ENCODE measurements around the gene L2HGDH.

L2HGDH gene

DNA sequence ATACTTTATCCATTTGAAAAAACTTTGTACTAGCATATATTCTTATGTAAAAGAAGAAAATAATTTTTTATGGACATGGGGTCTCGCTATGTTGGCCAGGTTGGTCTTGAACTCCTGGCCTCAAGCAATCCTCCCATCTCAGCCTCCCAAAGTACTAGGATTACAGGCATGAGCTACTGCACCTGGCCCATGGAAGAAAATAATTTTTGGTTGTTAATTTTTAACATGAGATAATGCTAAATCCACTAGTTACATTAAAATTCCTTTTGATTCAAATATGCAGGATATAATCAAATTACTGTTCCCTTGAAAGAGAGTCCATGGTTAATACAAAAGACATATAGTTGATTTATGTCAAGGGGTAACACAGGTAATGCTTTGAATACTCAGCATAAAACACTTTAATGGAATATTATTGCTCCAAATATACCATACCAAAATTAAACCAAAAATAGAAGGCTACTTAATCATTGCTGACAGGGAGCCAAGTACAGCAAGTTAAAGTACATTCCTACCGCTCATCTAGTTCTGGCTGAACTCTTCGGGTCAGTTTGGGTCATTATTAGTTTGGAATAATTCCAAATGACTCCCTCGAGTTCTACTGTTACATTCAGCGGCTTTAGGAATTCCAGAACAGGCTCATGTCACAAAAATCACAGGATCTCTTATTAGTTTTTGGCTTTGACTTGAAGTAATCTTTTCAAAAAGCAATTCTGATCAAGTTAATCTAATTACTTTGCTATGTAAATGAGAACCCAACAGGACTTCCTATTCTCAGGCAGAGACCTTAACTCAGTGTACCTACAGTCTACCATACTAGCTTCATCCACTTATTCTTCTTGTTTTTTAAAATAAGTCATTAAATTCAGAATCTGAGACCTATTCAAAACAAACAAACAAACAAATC, 86.7 kb downstream of the L2HGDH start:
- H3K9me3 ChIP-seq (ENCODE audit: insufficient read depth, low read length, severe bottlenecking), result no peaks in the 10 kb centered on the region
- peaks cover 94% of the 10 kb centered on the region for H3K79me2 ChIP-seq (ENCODE audit: insufficient read depth, low read length)
- H3K4me1 ChIP-seq (ENCODE audit: insufficient read depth, low read length), result peaks cover 20% of the 10 kb centered on the region
- no peak overlapping the region for H2AFZ ChIP-seq (ENCODE audit: low read depth, low read length)
- H4K20me1 ChIP-seq (ENCODE audit: insufficient read depth, low read length), result peaks cover 7% of the 10 kb centered on the region; the same call in 1 of the 2 replicates
- H3K4me2 ChIP-seq (ENCODE audit: insufficient read depth, low read length), result no peak overlapping the region
- peaks cover 6% of the 10 kb centered on the region; the same call in 1 of the 2 replicates for H3K36me3 ChIP-seq (ENCODE audit: insufficient read depth, low read length)
- H3K9ac ChIP-seq (ENCODE audit: low read depth, low read length), result no peak overlapping the region
- H3K4me3 ChIP-seq (ENCODE audit: low read depth in 1 of 2, low read length in 2 of 2), result no peak overlapping the region
- H3K27ac ChIP-seq (ENCODE audit: low read length), result no peak overlapping the region
- ATAC-seq (ENCODE audit: insufficient read depth, low read depth), result no peak
- DNase-seq, result no peak
- no peaks in the 10 kb centered on the region for H3K27me3 ChIP-seq (ENCODE audit: insufficient read depth, low read length, poor library complexity)
- TF ChIP-seq, protein P1, sequence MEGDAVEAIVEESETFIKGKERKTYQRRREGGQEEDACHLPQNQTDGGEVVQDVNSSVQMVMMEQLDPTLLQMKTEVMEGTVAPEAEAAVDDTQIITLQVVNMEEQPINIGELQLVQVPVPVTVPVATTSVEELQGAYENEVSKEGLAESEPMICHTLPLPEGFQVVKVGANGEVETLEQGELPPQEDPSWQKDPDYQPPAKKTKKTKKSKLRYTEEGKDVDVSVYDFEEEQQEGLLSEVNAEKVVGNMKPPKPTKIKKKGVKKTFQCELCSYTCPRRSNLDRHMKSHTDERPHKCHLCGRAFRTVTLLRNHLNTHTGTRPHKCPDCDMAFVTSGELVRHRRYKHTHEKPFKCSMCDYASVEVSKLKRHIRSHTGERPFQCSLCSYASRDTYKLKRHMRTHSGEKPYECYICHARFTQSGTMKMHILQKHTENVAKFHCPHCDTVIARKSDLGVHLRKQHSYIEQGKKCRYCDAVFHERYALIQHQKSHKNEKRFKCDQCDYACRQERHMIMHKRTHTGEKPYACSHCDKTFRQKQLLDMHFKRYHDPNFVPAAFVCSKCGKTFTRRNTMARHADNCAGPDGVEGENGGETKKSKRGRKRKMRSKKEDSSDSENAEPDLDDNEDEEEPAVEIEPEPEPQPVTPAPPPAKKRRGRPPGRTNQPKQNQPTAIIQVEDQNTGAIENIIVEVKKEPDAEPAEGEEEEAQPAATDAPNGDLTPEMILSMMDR (IDR thresholded peaks at IDR 0.05; ENCODE audit: borderline replicate concordance, extremely low read depth, low read length, poor library complexity, severe bottlenecking), result no peak
- TF ChIP-seq EZH2 (IDR thresholded peaks at IDR 0.05; ENCODE audit: borderline replicate concordance, low read depth, low read length, severe bottlenecking), result no peak

DNA sequence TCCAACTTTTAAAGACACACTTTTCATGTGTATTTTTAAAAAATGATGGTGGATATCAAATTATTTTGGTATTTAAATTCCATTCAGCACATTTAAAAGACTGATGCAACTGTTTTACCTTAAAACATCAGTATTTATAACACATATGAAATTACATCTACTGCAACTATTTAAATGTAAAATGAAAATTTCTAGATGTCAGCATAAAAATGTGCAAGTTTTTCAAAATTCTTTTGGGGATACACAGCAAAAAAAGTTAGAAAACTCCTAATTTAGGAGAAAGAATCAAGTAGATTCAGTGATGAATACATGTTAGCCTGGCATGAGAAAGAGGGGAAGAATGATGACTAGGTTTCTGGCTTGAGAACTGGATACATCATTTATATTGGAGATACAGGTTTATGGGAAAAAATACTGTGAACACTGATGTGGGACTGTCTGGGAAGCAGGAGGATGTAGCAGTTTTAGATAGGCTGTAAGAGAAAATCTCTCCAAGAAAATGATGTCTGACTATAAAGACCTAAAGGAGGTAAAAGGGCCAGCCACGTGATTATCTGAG, 89.9 kb downstream of the L2HGDH start:
- no peak overlapping the region for H3K4me2 ChIP-seq (ENCODE audit: insufficient read depth, low read length)
- DNase-seq, result no peak

DNA sequence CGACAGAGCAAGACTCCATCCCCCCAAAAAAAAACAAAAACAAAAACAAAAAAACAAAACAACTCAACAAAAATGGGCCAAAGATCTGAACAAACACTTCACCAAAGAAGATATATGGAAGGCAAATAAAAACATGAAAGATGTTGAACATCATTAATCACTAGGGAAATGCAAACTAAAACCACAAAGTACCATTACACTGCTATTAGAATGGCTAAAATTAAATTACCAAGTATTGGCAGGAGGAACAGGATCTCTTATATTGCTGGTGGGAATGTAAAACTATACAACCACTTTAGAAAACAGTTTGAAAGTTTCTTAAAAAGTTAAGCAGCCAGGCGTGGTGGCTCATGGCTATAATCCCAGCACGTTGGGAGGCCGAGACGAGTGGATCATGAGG, 93.5 kb downstream of the L2HGDH start:
- Histone ChIP-seq H3K79me2 (ENCODE audit: insufficient read depth, low read length) (peaks cover 79% of the 10 kb centered on the region), H3K4me1 (ENCODE audit: insufficient read depth, low read length) (no peaks in the 10 kb centered on the region), H3K27me3 (ENCODE audit: insufficient read depth, low read length, poor library complexity) (no peaks in the 10 kb centered on the region), H3K27ac (ENCODE audit: low read length) (no peak overlapping the region), H2AFZ (ENCODE audit: low read depth, low read length) (no peak overlapping the region), H3K4me3 (ENCODE audit: low read depth in 1 of 2, low read length in 2 of 2) (no peak overlapping the region), H3K9ac (ENCODE audit: low read depth, low read length) (no peak overlapping the region), H3K4me2 (ENCODE audit: insufficient read depth, low read length) (no peak overlapping the region), H3K9me3 (ENCODE audit: insufficient read depth, low read length, severe bottlenecking) (no peaks in the 10 kb centered on the region), H4K20me1 (ENCODE audit: insufficient read depth, low read length) (0 out of 2 replicates have a peak, but pooled peaks cover 4% of the 10 kb centered on the region), H3K36me3 (ENCODE audit: insufficient read depth, low read length) (no peaks in the 10 kb centered on the region)
- TF ChIP-seq EZH2 (IDR thresholded peaks at IDR 0.05; ENCODE audit: borderline replicate concordance, low read depth, low read length, severe bottlenecking), result no peak
- TF ChIP-seq, protein P1 (IDR thresholded peaks at IDR 0.05; ENCODE audit: borderline replicate concordance, extremely low read depth, low read length, poor library complexity, severe bottlenecking), result no peak
- DNase-seq (no peak), ATAC-seq (ENCODE audit: insufficient read depth, low read depth) (no peak)

More for the DNA sequence above, 89.9 kb downstream of the L2HGDH start:
- Histone ChIP-seq H3K9me3 (ENCODE audit: insufficient read depth, low read length, severe bottlenecking) (no peaks in the 10 kb centered on the region), H3K27ac (ENCODE audit: low read length) (no peak overlapping the region), H2AFZ (ENCODE audit: low read depth, low read length) (no peak overlapping the region), H3K4me3 (ENCODE audit: low read depth in 1 of 2, low read length in 2 of 2) (no peak overlapping the region), H3K9ac (ENCODE audit: low read depth, low read length) (no peak overlapping the region), H3K4me1 (ENCODE audit: insufficient read depth, low read length) (no peaks in the 10 kb centered on the region), H3K79me2 (ENCODE audit: insufficient read depth, low read length) (peaks cover 88% of the 10 kb centered on the region), H4K20me1 (ENCODE audit: insufficient read depth, low read length) (peaks cover 7% of the 10 kb centered on the region; the same call in 1 of the 2 replicates), H3K36me3 (ENCODE audit: insufficient read depth, low read length) (no peaks in the 10 kb centered on the region), H3K27me3 (ENCODE audit: insufficient read depth, low read length, poor library complexity) (no peaks in the 10 kb centered on the region)
- TF ChIP-seq, protein P1 (IDR thresholded peaks at IDR 0.05; ENCODE audit: borderline replicate concordance, extremely low read depth, low read length, poor library complexity, severe bottlenecking), result no peak
- TF ChIP-seq EZH2 (IDR thresholded peaks at IDR 0.05; ENCODE audit: borderline replicate concordance, low read depth, low read length, severe bottlenecking), result no peak
- no peak for ATAC-seq (ENCODE audit: insufficient read depth, low read depth)

All from DND-41 (cell line).